HG03280 (cell line): ENCODE measurements around the gene OGDH.

Source experiments
- ATAC-seq: cut with Tn5 transposase; IDR thresholded peaks from one replicate; pipeline ENCODE4 v1.9.1; 2021; ENCODE audit warnings: mild to moderate bottlenecking, moderate library complexity; ENCODE audit not compliant: unreplicated experiment

Gene OGDH

GRCh38 chr7:44636926-44637325 is 30.5 kb downstream of the OGDH start:
- no peak for ATAC-seq

DNA sequence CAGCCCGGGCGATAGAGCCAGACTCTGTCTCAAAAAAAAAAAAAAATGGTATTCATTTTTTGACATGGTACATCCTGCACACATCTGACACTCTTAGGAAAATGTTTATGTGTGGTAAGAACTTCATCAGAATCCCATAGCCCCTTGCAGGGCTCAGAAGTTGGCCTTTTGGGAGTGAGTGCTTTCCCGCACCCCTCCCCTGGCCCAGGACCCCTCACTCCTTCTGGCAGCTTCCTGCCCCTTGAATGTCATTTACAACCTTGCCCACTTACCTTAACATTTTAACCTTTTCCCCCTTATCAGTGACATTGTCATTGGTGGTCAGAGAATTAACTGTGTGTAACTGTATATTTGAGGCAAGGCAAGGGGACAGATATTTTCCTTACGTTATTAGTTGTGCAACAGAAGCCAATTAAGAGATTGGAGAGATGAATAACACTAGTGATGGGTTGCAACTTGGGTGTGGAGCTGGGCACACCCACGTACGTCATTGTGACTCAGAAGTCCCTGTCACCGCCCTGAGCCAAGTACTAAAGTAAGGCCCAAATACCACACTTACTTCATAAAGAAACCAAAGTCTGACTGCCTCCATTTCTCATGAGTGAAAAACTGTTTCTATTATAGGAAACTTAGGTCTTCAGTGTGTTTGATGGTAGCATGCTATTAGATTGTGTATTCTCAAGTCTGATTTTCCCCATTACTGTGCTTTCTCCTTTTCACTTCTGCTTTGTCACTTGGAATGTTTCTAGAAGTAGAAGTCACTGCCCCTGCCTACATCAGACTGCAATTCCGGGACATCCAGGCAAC is 31.6 kb downstream of the OGDH start:
- peak; percentile 52 for ATAC-seq

DNA sequence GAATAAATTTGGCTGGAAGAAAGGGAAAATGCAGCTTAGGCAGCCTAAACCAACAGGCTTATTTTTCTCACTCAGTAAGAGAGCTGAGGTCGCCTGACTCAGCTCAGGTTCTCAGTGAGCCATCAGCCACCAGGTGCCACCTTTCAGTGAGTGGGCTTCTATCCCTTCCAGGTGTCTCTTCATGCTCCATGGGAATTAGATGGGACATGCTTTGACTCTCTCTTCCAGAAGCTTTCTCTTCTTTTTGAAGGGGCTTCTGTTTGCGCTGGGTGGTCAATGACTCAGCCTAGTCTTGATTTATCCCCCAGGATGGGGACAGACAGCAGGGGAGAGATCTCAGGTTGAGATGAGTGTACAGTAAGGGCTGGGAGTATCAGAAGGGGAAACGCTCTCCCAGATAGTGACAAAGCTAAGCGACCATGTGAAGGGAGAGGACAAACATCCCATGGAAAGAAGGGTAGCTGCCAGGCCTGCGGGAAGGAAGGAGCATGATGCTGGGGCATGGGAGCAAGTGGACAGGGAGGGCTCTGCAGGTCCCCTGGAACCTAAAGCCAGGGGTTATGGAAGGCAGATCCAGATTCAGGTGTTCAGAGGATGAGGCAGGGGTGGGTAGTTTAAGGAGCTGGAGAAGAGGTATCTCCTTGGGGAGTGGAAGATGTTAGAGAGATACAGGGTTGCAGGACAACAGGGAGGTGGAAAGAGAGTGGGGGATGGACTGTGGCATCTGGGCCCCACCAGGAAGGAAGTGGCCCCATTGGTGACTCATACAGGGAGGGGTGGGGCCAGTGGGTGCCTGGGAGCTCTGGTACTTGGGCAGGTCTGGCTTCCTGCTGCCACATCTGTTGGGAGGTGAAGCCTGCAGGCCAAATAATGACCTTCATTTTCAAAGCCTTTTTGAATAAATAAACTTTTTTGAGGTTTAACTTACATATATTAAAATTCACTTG is 32.5 kb downstream of the OGDH start:
- ATAC-seq: peak; percentile 78

DNA sequence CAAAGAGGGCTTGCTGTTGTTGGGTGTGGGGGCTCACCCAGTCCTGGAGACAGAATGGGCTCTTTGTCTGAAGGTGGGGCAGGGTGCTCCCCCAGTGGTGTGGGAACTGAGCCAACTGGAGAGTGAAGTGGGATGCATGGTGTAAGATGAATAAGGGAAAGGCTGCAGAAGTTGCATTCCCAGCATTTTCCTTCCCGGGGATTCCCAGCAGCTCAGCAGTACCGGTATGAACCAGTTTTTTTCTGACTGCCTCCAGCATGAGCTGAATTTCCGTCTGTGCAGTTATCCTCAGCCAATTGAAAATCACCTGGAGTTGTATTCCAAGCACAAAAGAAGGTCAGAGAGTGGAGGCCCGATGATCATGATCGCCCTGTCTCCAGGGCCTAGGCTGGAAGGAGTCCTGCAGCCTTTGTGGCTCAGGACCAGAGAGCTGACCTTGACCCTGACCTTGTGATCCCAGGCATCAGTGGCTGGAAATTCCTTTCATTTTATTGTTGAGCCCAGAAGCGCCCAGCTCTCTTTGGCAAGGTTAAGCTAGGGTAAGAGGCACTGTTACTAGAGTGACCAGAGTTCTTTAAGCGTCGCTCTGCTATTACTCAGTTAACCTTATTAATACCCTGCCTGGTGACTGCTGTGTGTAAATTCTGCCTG is 33.4 kb downstream of the OGDH start:
- ATAC-seq: no peak

- ATAC-seq: no peak
These were observed 36.8 kb downstream of the OGDH start for GRCh38 chr7:44643206-44643605.

DNA sequence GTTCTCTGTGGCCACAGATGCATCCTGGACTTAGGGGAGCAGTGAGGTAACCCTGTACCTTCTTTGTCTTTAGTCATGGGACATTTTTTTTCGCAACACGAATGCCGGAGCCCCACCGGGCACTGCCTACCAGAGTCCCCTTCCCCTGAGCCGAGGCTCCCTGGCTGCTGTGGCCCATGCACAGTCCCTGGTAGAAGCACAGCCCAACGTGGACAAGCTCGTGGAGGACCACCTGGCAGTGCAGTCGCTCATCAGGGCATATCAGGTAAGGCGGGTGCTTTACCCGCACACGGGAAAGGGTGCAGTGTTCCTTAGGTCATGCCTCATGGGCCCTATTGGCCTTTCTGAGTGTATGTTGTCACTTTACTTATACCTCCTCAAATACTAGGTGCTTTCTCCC is 38.8 kb downstream of the OGDH start:
- ATAC-seq: no peak

- ATAC-seq: no peak
These were observed 39.3 kb downstream of the OGDH start for GRCh38 chr7:44645696-44646095.

DNA sequence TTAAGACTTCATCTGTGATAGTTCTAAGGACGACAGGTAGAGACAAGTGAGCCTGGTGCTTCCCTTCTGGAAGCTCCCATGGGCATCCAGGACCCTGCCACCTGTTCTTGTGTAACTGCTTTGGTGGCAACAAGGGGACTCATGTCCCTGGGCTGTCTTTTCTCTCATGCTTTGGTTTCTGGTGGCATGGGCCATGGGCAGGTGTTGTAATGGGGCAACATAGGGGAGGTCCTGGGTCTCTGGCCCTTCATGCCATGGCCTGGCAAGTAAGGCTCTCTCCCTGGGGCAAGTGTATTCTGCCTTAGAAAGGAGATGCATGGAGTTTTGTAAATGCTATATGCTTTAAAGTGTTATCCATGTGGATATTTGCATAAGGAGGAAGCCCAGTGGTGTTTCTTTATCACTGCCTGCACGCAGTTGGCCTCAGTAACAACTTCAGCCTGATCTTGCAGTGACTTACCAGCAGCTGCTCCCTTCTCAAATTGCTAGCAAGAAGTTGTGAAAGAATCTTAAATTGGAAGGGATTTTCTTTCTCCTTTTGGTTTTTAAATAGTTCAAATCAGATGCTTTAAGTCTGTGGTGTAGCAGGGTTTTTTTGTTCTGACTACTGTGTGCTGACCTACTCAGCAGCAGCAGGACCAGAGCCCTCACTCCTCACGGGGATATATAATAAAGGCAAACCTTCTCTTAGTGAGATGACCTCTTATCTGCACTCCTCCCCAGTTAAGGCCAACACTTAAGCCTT is 39.9 kb downstream of the OGDH start:
- ATAC-seq: no peak

GRCh38 chr7:44646921-44647636 is 40.7 kb downstream of the OGDH start:
- ATAC-seq: no peak

DNA sequence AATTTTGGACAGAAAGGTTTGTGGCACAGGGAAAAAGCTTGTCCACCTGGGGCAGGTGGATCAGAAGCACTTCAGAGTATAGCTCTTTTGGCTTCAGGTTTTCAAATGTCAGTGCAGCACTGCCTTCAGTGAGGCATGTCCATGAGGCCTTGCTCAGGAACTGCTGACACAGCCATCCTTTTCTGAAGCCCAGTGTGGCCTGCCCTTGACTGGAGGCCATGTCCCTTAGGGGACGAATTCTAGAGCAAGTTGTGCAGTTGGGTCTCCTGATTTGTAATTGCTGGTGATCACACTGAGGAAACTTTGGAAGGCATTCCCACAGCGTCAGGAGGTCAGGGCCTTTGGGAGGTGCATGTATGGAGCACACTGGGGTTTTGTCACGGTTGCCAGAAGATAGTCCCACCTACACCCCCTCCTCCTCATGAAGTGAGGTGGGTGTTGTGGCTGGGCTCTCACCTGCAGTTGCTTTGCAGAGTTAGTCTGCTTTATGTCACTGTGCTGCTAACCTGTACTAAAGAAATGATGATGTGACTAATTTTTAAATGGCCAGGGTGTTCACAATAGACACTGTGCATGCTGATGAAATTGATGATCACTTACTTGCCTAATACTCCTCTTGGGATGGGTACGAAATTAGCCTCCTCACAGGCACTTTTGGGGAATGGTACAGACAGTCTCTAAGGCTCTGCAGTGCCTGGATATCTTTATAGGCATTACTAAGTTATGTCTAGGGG is 41.7 kb downstream of the OGDH start:
- no peak for ATAC-seq

GRCh38 chr7:44650242-44650641 is 43.8 kb downstream of the OGDH start:
- no peak for ATAC-seq

GRCh38 chr7:44650772-44651171 is 44.3 kb downstream of the OGDH start:
- ATAC-seq: no peak

- ATAC-seq: no peak
These were observed 46.1 kb downstream of the OGDH start for GRCh38 chr7:44652535-44652934.

- ATAC-seq: no peak
These were observed 47.9 kb downstream of the OGDH start for GRCh38 chr7:44654255-44654796.

DNA sequence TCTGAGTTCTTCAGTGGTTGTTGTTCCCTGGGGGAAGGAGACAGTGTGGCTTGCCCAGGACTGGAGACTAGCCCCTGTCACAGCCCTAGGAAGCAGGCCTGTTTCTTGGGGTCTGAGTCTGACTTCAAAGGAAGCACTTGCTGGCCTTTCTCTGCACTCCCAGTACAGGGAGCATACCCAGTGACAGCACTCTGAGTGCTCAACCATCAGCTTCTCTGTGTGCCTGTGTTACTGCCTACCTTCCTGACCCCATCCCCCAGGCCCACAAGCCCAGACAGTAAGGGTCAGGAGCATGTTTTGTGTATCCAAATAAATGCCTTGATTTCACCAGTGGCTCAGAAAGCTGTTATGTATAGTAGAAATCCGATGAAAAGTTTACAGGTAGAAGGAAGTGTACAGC is 48.9 kb downstream of the OGDH start:
- ATAC-seq: no peak

DNA sequence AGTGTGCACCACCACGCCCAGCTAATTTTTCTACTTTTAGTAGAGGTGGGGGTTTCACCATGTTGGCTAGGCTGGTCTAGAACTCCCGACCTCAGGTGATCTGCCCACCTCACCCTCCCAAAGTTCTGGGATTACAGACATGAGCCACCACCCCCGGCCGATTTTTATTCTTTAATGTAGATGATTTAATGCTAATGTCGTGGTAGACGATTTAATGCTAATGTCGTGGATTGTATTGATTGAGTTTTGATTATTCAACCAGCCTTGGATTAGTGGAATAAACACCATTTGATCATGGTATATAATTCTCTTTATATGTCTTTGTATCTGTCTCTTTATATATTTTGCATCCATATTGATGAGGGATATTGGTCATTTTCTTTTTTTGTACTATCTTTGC is 52.6 kb downstream of the OGDH start:
- no peak for ATAC-seq

DNA sequence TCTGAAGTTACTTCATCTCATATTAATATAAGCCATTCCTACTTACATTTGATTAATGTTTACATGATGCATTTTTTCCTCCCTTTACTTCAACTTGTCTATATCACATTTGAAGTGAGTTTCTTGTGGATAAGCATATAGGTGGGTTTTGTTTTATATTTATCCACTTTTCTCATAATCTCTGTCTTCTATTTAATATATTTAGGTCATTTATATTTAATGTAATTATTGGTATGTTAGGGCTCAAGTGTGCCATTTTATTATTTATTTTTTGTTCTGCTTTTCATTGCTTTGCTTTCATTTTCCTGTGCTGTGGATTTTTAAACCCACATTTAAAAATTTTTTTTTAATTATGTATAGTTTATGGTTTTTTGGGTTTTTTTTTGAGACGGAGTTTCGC is 54.8 kb downstream of the OGDH start:
- ATAC-seq: no peak

DNA sequence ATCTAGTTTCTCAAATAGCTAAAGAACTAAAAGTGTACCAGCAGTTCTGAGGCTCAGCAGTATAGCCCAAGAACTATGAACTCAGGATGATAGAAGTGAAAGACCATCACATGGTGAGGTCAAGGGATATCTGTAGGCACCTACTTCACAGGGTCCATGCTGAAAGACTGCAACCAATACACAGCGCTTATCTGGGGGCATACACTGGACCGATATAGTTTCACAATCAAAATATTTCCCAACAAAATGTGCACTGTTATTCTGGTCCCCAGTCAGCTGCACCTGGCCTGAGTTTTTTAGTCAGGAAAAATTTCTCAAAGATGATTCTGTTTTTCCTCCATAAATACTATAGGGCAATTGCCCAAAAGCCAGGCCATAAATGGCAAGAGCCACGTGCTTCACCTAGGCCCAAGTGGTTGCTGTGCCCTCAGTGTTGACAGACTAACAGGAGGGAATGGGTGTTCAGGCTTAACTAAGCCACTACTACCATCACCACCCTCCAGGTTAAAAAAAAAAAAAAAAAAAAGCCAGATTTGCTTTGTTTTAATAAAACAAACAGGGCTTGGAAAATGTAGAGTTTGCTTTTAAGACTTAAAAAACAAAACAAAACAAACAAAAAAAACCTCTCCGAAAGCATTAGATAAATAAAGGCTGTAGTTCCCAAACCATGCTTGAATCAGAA is 58.5 kb downstream of the OGDH start:
- ATAC-seq: no peak
